HG03097 (cell line): ENCODE data around the gene XPNPEP2.
A peak's percentile ranks its signal among the peaks of the same experiment; 100 is the strongest.

Experiments
- ATAC-seq: cut with Tn5 transposase; IDR thresholded peaks from one replicate; pipeline ENCODE4 v1.9.1; 2021; ENCODE audit not compliant: unreplicated experiment, low FRiP score

The XPNPEP2 gene

DNA sequence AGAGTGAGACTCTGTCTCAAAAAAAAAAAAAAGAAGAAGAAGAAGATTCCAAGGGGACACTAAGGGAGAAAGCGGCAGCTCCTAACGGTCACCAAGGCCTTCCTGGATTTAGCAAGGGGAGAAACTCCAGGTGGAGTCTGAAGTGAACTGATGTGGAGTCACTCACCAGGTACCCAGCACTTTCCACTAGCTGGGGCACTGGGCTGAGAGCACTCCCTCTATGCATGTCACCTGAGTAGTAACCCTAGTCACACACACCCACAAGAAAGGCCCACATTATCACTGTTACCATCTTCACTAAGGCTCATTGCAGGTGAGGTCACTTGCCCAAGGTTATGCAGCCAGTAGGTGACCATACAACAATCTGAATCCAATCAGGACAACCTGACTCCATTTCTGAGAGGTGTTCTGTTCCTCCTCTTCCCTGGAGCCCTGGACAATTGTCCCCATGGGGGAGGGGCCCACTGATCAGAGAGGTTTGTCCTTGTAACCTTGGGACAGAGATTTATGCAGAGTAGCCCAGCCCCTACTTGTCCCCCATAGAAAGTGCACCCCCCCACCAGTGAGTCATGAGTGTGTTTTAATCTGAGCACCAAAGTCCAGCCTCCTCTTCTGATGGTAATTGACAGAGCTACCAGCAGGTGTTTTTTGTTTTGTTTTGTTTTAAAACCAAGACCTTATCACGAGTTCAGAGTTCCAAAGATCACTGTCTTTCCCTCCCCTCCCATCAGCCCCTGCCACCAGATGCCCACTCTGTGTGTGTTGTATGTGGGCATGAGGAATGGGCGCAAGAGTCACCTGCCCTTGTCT lies 35.1 kb downstream of the XPNPEP2 start:
- ATAC-seq = no peak

DNA sequence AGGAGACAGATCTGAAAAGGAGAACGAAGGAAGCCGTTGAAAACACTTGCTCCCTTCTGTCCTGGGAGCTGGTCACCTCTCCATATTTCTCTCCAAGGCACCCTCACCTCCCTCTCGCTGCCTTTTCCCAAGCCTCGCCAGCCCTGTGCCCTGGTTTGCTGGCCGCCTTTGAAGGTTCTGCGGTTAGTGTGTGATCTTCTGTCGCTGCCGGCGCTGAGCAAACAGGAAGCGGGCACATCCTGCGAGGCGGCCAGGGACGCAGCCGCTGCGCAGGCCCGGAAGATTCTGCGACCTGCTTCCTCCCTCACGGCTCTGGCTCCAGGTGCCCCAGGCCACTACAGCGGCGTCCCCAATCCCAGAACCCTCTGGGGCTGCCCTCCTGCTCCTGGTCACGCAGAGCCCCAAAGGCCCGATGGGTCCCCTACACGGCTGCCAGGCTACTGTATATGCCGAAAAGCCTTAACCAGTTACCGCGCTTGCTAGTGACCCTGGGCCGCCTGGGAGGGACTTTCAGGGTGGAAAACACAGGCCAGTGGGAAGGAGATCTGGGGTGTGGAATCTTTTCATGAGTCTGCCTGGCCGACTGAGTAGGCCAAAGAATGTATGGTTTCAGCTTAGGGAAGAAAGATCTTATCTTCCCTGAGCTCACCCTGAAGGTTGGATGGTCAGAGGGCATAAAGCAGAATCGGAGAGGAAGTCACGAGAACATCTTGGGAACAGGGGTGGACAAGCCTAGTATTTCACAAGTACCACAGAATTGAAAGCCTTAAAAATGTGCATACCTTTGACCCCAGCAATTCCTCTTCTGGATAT lies 38.6 kb downstream of the XPNPEP2 start:
- peak; percentile 20 for ATAC-seq

DNA sequence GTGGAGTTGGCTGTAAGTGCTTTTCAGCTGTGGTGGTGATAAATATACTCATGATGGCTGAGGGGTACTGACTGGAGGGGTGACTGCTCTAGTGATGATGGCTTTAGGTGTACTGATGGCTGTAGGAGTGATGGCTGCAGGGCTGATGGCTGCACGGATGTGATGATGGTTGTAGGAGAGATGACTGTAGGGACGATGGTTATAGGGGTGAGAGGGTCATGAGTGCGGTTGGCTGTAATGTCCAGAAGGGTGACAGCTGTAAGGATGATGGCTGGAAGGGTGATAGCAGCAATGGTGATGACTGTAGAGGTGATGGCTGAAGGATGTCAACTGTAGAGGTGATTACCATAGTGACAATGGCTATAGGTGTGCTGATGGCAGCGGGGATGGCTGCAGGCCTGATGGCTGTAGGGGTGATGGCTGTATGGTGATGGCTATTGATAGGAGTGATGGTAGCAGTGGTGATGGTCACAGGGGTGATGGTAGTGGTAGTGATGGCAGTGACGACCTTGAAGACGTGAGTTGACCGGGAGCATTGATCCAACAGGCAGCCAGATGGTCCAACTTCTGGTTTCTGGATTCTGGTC lies 40.4 kb downstream of the XPNPEP2 start:
- no peak for ATAC-seq

- ATAC-seq = no peak
These were observed 41.0 kb downstream of the XPNPEP2 start, which contains the start of gene SASH3 for GRCh38 chrX:129779747-129780146. TSS of gene SASH3 (plus strand) at chrX:129779949. CDS start at chrX:129780098, 149 bp downstream.

- ATAC-seq = no peak
These were observed 41.8 kb downstream of the XPNPEP2 start for GRCh38 chrX:129780441-129781105.

- peak; percentile 66 for ATAC-seq
These were observed 42.4 kb downstream of the XPNPEP2 start for GRCh38 chrX:129781134-129781672.

- no peak for ATAC-seq
These were observed 43.1 kb downstream of the XPNPEP2 start for GRCh38 chrX:129781680-129782495.

GRCh38 chrX:129782706-129783105 lies 43.9 kb downstream of the XPNPEP2 start:
- ATAC-seq = no peak

GRCh38 chrX:129783291-129783713 lies 44.5 kb downstream of the XPNPEP2 start:
- no peak for ATAC-seq

- no peak for ATAC-seq
These were observed 45.6 kb downstream of the XPNPEP2 start for GRCh38 chrX:129784371-129784770.

DNA sequence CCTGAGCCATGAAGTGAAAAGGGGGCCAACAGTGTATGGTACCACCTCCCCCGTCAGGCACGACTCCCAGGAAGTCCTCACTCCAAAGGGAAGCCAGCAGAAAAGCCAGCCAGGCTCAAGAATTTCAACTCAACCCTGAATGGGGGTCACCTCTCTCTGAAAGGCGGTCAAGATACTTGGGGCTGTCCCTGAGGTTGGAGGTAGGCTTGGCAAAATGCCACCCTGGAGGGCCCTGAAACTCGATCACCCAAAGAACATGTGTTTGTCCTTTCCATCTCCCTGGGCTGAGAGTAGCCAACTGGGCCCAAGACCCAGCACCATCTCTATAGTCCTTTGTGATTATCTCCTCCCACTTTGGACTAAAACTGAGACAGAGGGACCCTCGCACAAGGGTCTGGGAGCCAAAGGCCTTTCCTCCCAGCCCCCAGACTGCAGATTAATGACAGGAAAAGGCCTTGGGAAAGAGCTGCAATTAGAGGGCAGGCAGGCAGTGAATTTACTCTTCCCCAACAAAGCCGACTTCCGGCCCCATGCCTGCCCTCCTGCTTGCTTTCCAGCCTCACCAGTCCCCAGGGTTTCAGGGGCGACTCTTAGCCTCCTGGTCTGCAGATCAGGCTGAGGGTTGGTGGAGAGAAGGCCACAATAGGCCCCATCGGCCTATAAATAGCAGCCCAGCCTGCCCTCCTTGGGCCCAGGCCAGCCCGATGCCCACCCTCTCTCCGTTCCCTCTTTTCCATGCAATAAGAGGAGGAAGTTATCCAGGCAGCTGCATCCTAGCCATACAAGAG lies 46.6 kb downstream of the XPNPEP2 start:
- ATAC-seq = no peak

- peak; percentile 67 for ATAC-seq
These were observed 47.5 kb downstream of the XPNPEP2 start for GRCh38 chrX:129786210-129786651.

GRCh38 chrX:129787336-129788055 lies 48.7 kb downstream of the XPNPEP2 start:
- ATAC-seq = no peak

- no peak for ATAC-seq
These were observed 49.7 kb downstream of the XPNPEP2 start for GRCh38 chrX:129788527-129788926.

DNA sequence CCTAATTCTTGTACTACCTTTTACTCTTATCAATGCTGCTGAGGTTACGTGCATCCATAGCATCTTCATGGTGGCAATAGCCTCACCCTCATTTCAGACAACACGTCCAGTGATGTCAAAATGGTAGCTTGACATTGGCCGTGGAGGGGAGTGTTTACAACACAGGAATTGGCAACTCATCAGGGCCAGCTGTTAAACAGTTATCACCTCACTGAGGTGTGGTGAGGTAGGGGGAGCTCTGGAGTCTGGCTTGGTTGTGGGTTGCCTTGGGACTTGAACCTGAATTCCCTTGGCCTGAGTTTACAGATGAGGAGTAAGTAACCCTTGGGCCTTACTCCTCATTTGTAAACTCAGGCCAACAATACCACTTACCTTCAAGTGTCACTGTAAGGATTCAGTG lies 51.4 kb downstream of the XPNPEP2 start:
- ATAC-seq = no peak

DNA sequence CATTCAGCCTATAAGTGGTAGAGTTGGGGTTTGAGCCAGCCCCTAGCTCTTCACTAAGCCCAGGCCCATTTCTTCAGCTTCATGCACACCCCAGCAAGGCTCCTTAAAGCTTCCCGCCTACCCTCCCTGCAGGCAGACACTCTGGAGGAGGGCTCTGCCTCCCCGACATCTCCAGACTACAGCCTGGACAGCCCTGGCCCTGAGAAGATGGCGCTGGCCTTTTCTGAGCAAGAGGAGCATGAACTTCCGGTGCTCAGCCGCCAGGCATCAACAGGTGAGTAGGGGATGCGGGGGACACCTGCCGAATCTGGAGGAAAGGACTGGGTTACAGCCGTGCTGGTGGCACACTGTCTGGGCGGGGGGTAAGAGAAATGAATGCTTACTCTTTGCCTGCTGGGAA lies 52.0 kb downstream of the XPNPEP2 start:
- no peak for ATAC-seq

DNA sequence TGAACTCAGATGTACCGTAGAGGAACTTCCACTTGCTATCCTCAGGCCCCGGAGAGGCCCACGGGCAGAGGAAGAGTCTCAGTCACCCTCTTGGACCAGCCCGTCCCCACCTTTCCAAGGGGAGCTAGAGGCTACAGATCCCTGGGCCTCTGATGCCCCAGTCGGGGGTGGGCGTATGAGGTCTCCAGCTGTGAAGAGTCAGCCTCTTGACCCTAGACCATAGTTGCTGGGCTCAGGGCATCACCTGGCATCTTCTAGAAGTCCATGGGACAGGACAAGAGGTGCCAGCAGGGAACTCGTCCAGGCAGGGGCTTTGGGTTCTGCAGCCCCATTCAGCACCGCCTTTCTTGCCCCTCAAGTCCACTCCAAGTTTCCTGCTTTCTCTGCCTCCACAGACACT lies 52.6 kb downstream of the XPNPEP2 start:
- no peak for ATAC-seq

DNA sequence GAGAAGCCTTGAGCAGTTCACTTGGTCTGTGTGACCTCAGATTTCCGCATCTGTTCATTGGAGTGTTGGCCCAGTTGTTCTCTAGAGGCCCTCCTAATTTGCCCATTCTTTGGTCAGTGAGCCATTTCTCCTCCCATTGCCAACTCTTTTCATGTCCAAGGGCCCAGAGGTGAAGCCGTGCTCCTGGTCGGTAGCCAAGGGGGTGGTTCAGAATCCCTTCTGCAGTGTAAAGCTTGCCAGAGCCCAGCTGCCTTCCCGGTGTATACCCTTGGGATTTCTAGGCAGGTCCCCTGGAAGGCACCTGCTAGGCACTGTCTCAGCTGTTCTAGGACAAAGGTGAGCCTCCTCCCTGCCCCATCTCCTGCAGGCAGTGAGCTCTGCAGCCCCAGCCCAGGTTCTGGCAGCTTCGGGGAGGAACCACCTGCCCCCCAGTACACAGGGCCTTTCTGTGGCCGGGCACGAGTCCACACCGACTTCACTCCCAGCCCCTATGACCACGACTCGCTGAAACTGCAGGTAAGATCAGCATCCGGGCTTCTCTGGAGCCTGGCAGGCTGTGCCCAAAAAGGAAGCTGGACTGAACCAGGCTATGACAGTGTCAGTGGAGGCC lies 53.3 kb downstream of the XPNPEP2 start:
- ATAC-seq = no peak
